Activated CD4-positive, alpha-beta T cell treated with anti-CD3 and anti-CD28 coated beads for 36 hours (primary cell): ENCODE results near the gene NFU1. TPM values are rescaled to one million over a fixed set of nuclear protein-coding genes. Genes with fewer than 3 reads are reported as not detected.
A peak's percentile ranks its signal among the peaks of the same experiment; 100 is the strongest.

ENCODE experiments used
- ATAC-seq: fragments of 200-7000 bp; cut with Tn5 transposase; one replicate; pipeline ENCODE4 v1.10.0; 2021; ENCODE audit warnings: mild to moderate bottlenecking, moderate library complexity
- CTCF ChIA-PET: fragments of 350-600 bp; sonication (Branson Sonifier 250); formaldehyde crosslinking; loops from one replicate; lab custom pipeline; 2021; ENCODE audit warnings: antibody characterized with exemption; lab: Charles Lee
- POLR2A ChIA-PET: fragments of 350-600 bp; sonication (Branson Sonifier 250); formaldehyde crosslinking; loops from one replicate; lab custom pipeline; 2021; ENCODE audit warnings: antibody characterized with exemption, inconsistent platforms; lab: Charles Lee
- DNase-seq: peaks from one replicate; pipeline ENCODE4 v3.0.0-alpha.2; 2020
- H3K27ac Mint-ChIP-seq: one replicate; pipeline ENCODE4 v1.8.0; 2021; ENCODE audit warnings: mixed read lengths
- H3K27me3 Mint-ChIP-seq: one replicate; pipeline ENCODE4 v1.8.0; 2021; ENCODE audit warnings: mixed read lengths
- H3K36me3 Mint-ChIP-seq: one replicate; pipeline ENCODE4 v1.8.0; 2021; ENCODE audit warnings: low read depth, mixed read lengths
- H3K4me1 Mint-ChIP-seq: one replicate; pipeline ENCODE4 v1.8.0; 2021; ENCODE audit warnings: mixed read lengths
- H3K4me3 Mint-ChIP-seq: one replicate; pipeline ENCODE4 v1.8.0; 2021; ENCODE audit warnings: mild to moderate bottlenecking, moderate library complexity, mixed read lengths
- H3K9me3 Mint-ChIP-seq: one replicate; pipeline ENCODE4 v1.8.0; 2021; ENCODE audit warnings: low read depth, mixed read lengths
- intact Hi-C, 2 experiments: fragments of 100-400 bp; cut with DNase I in 1 of 2; cut with micrococcal nuclease in 1 of 2; formaldehyde crosslinking; loops; one replicate each; pipeline versions ENCODE4 v1.14.2 to v1.15.1; 2022 to 2024; cut with DNase I, micrococcal nuclease
- total RNA-seq, 2 experiments: library from RNA; stranded (reverse); gene quantifications; one replicate each; pipeline ENCODE4 v1.2.3, GENCODE V29; 2021

The NFU1 gene
- 10 to 100 TPM; 30.0 to 34.3 TPM for total RNA-seq

DNA sequence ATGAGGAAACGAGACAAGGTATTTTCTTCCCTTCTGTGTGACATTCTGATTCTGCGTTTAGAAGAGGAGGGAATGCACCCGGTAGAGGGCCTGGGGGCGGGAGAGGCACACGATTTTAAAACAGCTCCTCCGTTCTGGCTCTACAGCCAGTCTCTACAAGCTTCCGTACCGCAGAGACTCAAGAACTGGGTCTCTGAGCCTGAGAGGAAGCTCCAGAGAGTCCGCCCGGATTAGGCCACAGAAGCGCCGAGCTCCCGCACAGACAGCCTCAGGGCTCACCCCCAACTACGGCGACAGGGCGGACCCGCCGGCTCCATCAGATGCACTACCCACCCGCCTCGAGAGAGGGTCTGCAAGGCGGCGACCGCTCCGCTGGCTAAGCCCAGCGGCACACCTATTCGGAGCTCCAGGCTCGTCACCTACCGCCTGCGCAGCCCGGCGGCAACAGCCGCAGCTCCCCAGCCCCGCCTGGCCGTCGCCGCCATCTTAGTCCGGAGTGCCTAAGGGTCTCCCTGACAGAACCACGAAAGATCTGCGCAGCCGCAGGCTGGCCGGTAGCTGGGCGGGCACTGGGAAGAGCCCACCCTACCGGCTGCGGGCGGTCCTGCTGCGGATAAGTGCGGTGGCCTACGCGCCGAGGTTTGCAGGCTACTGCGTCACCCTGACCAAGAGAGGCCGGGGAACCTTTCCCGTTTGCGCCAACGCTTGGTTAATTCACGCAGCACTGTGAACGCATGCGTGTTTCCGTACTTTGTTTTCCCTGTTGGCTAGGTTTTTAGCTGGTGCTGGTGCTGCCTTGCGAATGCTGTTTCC lies at the start of gene NFU1:
Gene NFU1 (minus strand): TSS at position 498 of the 813 bp plus-strand sequence. CDS start 13 bp downstream, at position 485.
- ATAC-seq (peak; percentile 93), DNase-seq (peak; percentile 94)
- POLR2A ChIA-PET: interaction anchor here (0.6 to 1.3 kb wide), 7 partner anchors 16 to 171 kb away, joined by 3 to 8 read pairs (median 3); no protein-coding TSS in a partner anchor
- peak within 1 kb of the TSS; percentile 95 for H3K27ac Mint-ChIP-seq
- peaks cover 8% of the 10 kb centered on the region for H3K9me3 Mint-ChIP-seq
- CTCF ChIA-PET: interaction anchor here (0.7 to 3.2 kb wide), 24 partner anchors 8 to 379 kb away, joined by 3 to 14 read pairs (median 5); no protein-coding TSS in a partner anchor
- peaks cover 10% of the 10 kb centered on the region for H3K36me3 Mint-ChIP-seq
- H3K27me3 Mint-ChIP-seq: no peaks in the 10 kb centered on the region
- H3K4me3 Mint-ChIP-seq: peak within 1 kb of the TSS; percentile 93
- intact Hi-C loops: loop anchor here (1.0 to 5.0 kb wide), 10 partner anchors 16 to 970 kb away; partner anchors contain the start of genes GFPT1 (in 2 of the 2), AAK1 (in 1 of the 2), APLF (in 1 of the 2) and FBXO48 (in 1 of the 2)
- peaks cover 25% of the 10 kb centered on the region for H3K4me1 Mint-ChIP-seq

DNA sequence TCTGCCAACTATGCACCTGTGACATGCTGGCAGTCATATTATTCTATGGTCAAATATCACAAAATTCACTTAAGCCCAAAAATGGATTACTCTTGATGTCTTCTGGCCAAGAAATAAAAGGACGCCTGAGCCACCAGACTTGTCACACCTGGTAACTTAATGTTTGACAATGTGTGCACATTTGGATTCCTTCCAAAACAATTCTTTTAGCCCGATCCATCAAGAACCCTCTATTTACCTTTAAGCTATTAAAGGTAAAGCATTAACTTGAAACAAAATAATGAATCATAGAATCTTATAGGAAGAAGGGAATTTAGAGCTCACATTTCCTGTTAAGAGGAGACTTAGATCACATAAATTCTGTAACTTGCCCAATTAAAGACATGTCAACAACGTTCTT lies 46.5 kb upstream of the NFU1 start:
- Mint-ChIP-seq H3K27me3 (no peaks in the 10 kb centered on the region), H3K27ac (no peak overlapping the region), H3K4me1 (peaks cover 36% of the 10 kb centered on the region), H3K9me3 (no peaks in the 10 kb centered on the region), H3K4me3 (no peak overlapping the region), H3K36me3 (peaks cover 48% of the 10 kb centered on the region)
- ChIA-PET POLR2A (no interaction called here), CTCF (interaction anchor here (0.6 to 1.0 kb wide), 6 partner anchors 44 to 230 kb away, joined by 3 to 5 read pairs (median 3); no protein-coding TSS in a partner anchor)
- ATAC-seq: no peak
- intact Hi-C loops: no loop called here
- no peak for DNase-seq

DNA sequence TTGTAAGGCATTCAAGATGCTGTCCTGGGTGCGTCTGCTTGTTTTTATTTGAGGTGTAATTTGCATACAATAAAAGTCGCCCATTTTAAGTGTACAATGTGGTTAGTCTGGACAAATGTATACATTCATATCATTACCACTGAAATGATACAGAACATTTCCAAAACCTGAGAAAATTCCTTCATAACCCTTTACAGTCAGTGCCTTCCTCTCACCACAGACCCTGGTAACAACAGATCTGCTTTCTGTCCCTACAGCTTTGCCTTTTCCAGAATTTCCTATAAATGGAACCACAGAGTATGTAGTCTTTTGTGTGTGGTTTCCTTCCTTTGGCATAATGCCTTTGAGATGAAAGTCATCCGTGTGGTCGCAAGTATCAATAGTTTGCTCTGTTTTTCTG lies 45.8 kb upstream of the NFU1 start:
- H3K4me1 Mint-ChIP-seq: peaks cover 41% of the 10 kb centered on the region
- intact Hi-C loops: no loop called here
- POLR2A ChIA-PET: no interaction called here
- no peaks in the 10 kb centered on the region for H3K27me3 Mint-ChIP-seq
- DNase-seq: no peak
- H3K36me3 Mint-ChIP-seq: peaks cover 45% of the 10 kb centered on the region
- peak; percentile 19 for ATAC-seq
- H3K27ac Mint-ChIP-seq: peak overlapping the region; percentile 28
- H3K9me3 Mint-ChIP-seq: no peaks in the 10 kb centered on the region
- no peak overlapping the region for H3K4me3 Mint-ChIP-seq
- CTCF ChIA-PET: interaction anchor here (0.8 kb wide), 1 partner anchor 230 kb away, joined by 5 read pairs; no protein-coding TSS in a partner anchor

GRCh38 chr2:69482471-69482870 lies 45.2 kb upstream of the NFU1 start:
- ATAC-seq: no peak
- POLR2A ChIA-PET: no interaction called here
- Mint-ChIP-seq H3K27ac (peak overlapping the region; percentile 29), H3K36me3 (peaks cover 47% of the 10 kb centered on the region), H3K4me3 (no peak overlapping the region), H3K9me3 (no peaks in the 10 kb centered on the region), H3K4me1 (peaks cover 46% of the 10 kb centered on the region), H3K27me3 (no peaks in the 10 kb centered on the region)
- intact Hi-C loops: no loop called here
- CTCF ChIA-PET: no interaction called here
- no peak for DNase-seq

- Mint-ChIP-seq H3K27me3 (no peaks in the 10 kb centered on the region), H3K27ac (no peak overlapping the region), H3K36me3 (peaks cover 47% of the 10 kb centered on the region), H3K9me3 (no peaks in the 10 kb centered on the region), H3K4me1 (peaks cover 57% of the 10 kb centered on the region), H3K4me3 (no peak overlapping the region)
- ChIA-PET POLR2A (no interaction called here), CTCF (no interaction called here)
- ATAC-seq: no peak
- intact Hi-C loops: no loop called here
- no peak for DNase-seq
Measured at GRCh38 chr2:69481421-69481820, 44.2 kb upstream of the NFU1 start.

- H3K27me3 Mint-ChIP-seq: no peaks in the 10 kb centered on the region
- H3K4me3 Mint-ChIP-seq: no peak overlapping the region
- POLR2A ChIA-PET: interaction anchor here (0.6 to 0.7 kb wide), 2 partner anchors 9 to 35 kb away, joined by 3 to 11 read pairs; no protein-coding TSS in a partner anchor
- ATAC-seq (peak; percentile 82), DNase-seq (no peak)
- H3K27ac Mint-ChIP-seq: peak overlapping the region; percentile 29
- H3K4me1 Mint-ChIP-seq: peaks cover 52% of the 10 kb centered on the region
- peaks cover 48% of the 10 kb centered on the region for H3K36me3 Mint-ChIP-seq
- intact Hi-C loops: no loop called here
- H3K9me3 Mint-ChIP-seq: no peaks in the 10 kb centered on the region
- CTCF ChIA-PET: interaction anchor here (0.6 to 1.4 kb wide), 3 partner anchors 20 to 103 kb away, joined by 3 to 6 read pairs (median 4); no protein-coding TSS in a partner anchor
Measured at GRCh38 chr2:69477627-69478026, 40.4 kb upstream of the NFU1 start.

GRCh38 chr2:69474688-69475087 lies 37.5 kb upstream of the NFU1 start:
- POLR2A ChIA-PET: no interaction called here
- intact Hi-C loops: no loop called here
- CTCF ChIA-PET: no interaction called here
- Mint-ChIP-seq H3K36me3 (peaks cover 37% of the 10 kb centered on the region), H3K9me3 (no peaks in the 10 kb centered on the region), H3K4me1 (peaks cover 45% of the 10 kb centered on the region), H3K4me3 (no peak overlapping the region), H3K27ac (no peak overlapping the region), H3K27me3 (no peaks in the 10 kb centered on the region)
- ATAC-seq (no peak), DNase-seq (no peak)

- ATAC-seq (no peak), DNase-seq (no peak)
- no peak overlapping the region for H3K27ac Mint-ChIP-seq
- peaks cover 21% of the 10 kb centered on the region for H3K4me1 Mint-ChIP-seq
- peaks cover 23% of the 10 kb centered on the region for H3K36me3 Mint-ChIP-seq
- H3K4me3 Mint-ChIP-seq: no peak overlapping the region
- ChIA-PET POLR2A (interaction anchor here (0.6 kb wide), 1 partner anchor 53 kb away, joined by 3 read pairs; no protein-coding TSS in a partner anchor), CTCF (interaction anchor here (1.3 kb wide), 1 partner anchor 29 kb away, joined by 3 read pairs; no protein-coding TSS in a partner anchor)
- H3K27me3 Mint-ChIP-seq: no peaks in the 10 kb centered on the region
- intact Hi-C loops: no loop called here
- H3K9me3 Mint-ChIP-seq: no peaks in the 10 kb centered on the region
Measured at GRCh38 chr2:69471793-69472192, 34.6 kb upstream of the NFU1 start.

- peaks cover 14% of the 10 kb centered on the region for H3K4me1 Mint-ChIP-seq
- H3K36me3 Mint-ChIP-seq: peaks cover 27% of the 10 kb centered on the region
- H3K27me3 Mint-ChIP-seq: no peaks in the 10 kb centered on the region
- H3K4me3 Mint-ChIP-seq: no peak overlapping the region
- intact Hi-C loops: no loop called here
- no peaks in the 10 kb centered on the region for H3K9me3 Mint-ChIP-seq
- ChIA-PET POLR2A (no interaction called here), CTCF (no interaction called here)
- no peak for DNase-seq
- ATAC-seq: no peak
- no peak overlapping the region for H3K27ac Mint-ChIP-seq
Measured at GRCh38 chr2:69470911-69471310, 33.7 kb upstream of the NFU1 start.

GRCh38 chr2:69469784-69470183 lies 32.5 kb upstream of the NFU1 start:
- ChIA-PET CTCF (interaction anchor here (1.1 kb wide), 1 partner anchor 35 kb away, joined by 3 read pairs; no protein-coding TSS in a partner anchor), POLR2A (no interaction called here)
- no peaks in the 10 kb centered on the region for H3K27me3 Mint-ChIP-seq
- peaks cover 5% of the 10 kb centered on the region for H3K4me1 Mint-ChIP-seq
- no peak for DNase-seq
- intact Hi-C loops: no loop called here
- H3K4me3 Mint-ChIP-seq: no peak overlapping the region
- no peaks in the 10 kb centered on the region for H3K9me3 Mint-ChIP-seq
- H3K36me3 Mint-ChIP-seq: peaks cover 29% of the 10 kb centered on the region
- ATAC-seq: no peak
- no peak overlapping the region for H3K27ac Mint-ChIP-seq

GRCh38 chr2:69469375-69469774 lies 32.1 kb upstream of the NFU1 start:
- Mint-ChIP-seq H3K4me3 (no peak overlapping the region), H3K9me3 (no peaks in the 10 kb centered on the region), H3K27ac (no peak overlapping the region), H3K27me3 (no peaks in the 10 kb centered on the region), H3K36me3 (peaks cover 32% of the 10 kb centered on the region), H3K4me1 (peaks cover 5% of the 10 kb centered on the region)
- CTCF ChIA-PET: interaction anchor here (1.1 kb wide), 1 partner anchor 35 kb away, joined by 3 read pairs; no protein-coding TSS in a partner anchor
- POLR2A ChIA-PET: no interaction called here
- intact Hi-C loops: no loop called here
- DNase-seq: no peak
- ATAC-seq: no peak
